H9 (cell line): ENCODE results near the gene PTCRA. TPM values are rescaled to one million over a fixed set of nuclear protein-coding genes. Genes with fewer than 3 reads are reported as not detected.
A peak's percentile ranks its signal among the peaks of the same experiment; 100 is the strongest.

Source experiments
- DNase-seq: peaks from one replicate; pipeline ENCODE4 v3.0.0-alpha.2; 2017
- H2AFZ ChIP-seq: one replicate; pipeline ENCODE4 v1.6.1; 2013; ENCODE audit warnings: mild to moderate bottlenecking, low read length, control low read depth, moderate library complexity
- H2AK5ac ChIP-seq: 2 replicates; pipeline ENCODE4 v1.6.1; 2013; ENCODE audit warnings: low read length, control low read depth, mixed read lengths; ENCODE audit not compliant: insufficient read length
- H2BK120ac ChIP-seq: one replicate; pipeline ENCODE4 v1.6.1; 2013; ENCODE audit warnings: low read depth, mild to moderate bottlenecking, low read length, control low read depth, inconsistent platforms; ENCODE audit not compliant: poor library complexity, severe bottlenecking
- H2BK12ac ChIP-seq: 2 replicates; pipeline ENCODE4 v1.6.1; 2013; ENCODE audit warnings: low read length, control low read depth, mixed read lengths, low read depth; ENCODE audit not compliant: insufficient read length
- H2BK15ac ChIP-seq: 2 replicates; pipeline ENCODE4 v1.6.1; 2013; ENCODE audit warnings: low read depth, low read length, control low read depth
- H2BK20ac ChIP-seq: one replicate; pipeline ENCODE4 v1.6.1; 2013; ENCODE audit warnings: low read depth, mild to moderate bottlenecking, low read length, control low read depth, inconsistent platforms; ENCODE audit not compliant: poor library complexity, severe bottlenecking
- H2BK5ac ChIP-seq: 2 replicates; pipeline ENCODE4 v1.6.1; 2013; ENCODE audit warnings: low read length, control low read depth, mixed read lengths; ENCODE audit not compliant: insufficient read length
- H3K14ac ChIP-seq: 2 replicates; pipeline ENCODE4 v1.6.1; 2013; ENCODE audit warnings: low read length, control low read depth; ENCODE audit not compliant: insufficient read depth
- H3K18ac ChIP-seq: 2 replicates; pipeline ENCODE4 v1.6.1; 2013; ENCODE audit warnings: low read depth, mild to moderate bottlenecking, mixed read lengths, low read length, control low read depth; ENCODE audit not compliant: insufficient read length
- H3K23ac ChIP-seq: 2 replicates; pipeline ENCODE4 v1.6.1; 2013; ENCODE audit warnings: low read length, control low read depth, mixed read lengths, low read depth; ENCODE audit not compliant: insufficient read length
- H3K23me2 ChIP-seq: 2 replicates; pipeline ENCODE4 v1.6.1; 2013; ENCODE audit warnings: low read depth, mild to moderate bottlenecking, mixed read lengths, low read length, control low read depth; ENCODE audit not compliant: insufficient read length, poor library complexity, severe bottlenecking
- H3K27ac ChIP-seq: 2 replicates; pipeline ENCODE4 v1.5.1; 2013; ENCODE audit warnings: low read length, control low read depth, mixed read lengths, low read depth; ENCODE audit not compliant: insufficient read length
- H3K27me3 ChIP-seq: 2 replicates; pipeline ENCODE4 v1.6.1; 2013; ENCODE audit warnings: low read length, control low read depth, inconsistent platforms; ENCODE audit not compliant: insufficient read depth
- H3K4ac ChIP-seq: 2 replicates; pipeline ENCODE4 v1.6.1; 2013; ENCODE audit warnings: low read depth, mild to moderate bottlenecking, control low read depth, inconsistent platforms, low read length, moderate library complexity
- H3K4me1 ChIP-seq: 2 replicates; pipeline ENCODE4 v1.6.1; 2013; ENCODE audit warnings: low read length, control low read depth, inconsistent platforms; ENCODE audit not compliant: insufficient read depth
- H3K4me2 ChIP-seq: 2 replicates; pipeline ENCODE4 v1.6.1; 2013; ENCODE audit warnings: low read length, control low read depth, mixed read lengths; ENCODE audit not compliant: insufficient read length, insufficient read depth
- H3K56ac ChIP-seq: 2 replicates; pipeline ENCODE4 v1.6.1; 2013; ENCODE audit warnings: low read depth, mild to moderate bottlenecking, mixed read lengths, low read length, control low read depth; ENCODE audit not compliant: insufficient read length
- H3K79me1 ChIP-seq: 2 replicates; pipeline ENCODE4 v1.6.1; 2013; ENCODE audit warnings: low read depth, mild to moderate bottlenecking, moderate library complexity, low read length, control low read depth, inconsistent platforms; ENCODE audit not compliant: insufficient read depth, poor library complexity, severe bottlenecking
- H3K79me2 ChIP-seq: 2 replicates; pipeline ENCODE4 v1.6.1; 2013; ENCODE audit warnings: low read length, control low read depth, inconsistent platforms; ENCODE audit not compliant: insufficient read depth
- H3K9ac ChIP-seq: 2 replicates; pipeline ENCODE4 v1.6.1; 2013; ENCODE audit warnings: low read length, control low read depth, mixed read lengths; ENCODE audit not compliant: insufficient read length; ENCODE audit errors: extremely low read depth
- H3K9me3 ChIP-seq: one replicate; pipeline ENCODE4 v1.6.1; 2013; ENCODE audit warnings: low read depth, low read length, inconsistent platforms; ENCODE audit not compliant: control insufficient read depth
- H3T11ph ChIP-seq: one replicate; pipeline ENCODE4 v1.6.1; 2013; ENCODE audit warnings: mild to moderate bottlenecking, low read length, control low read depth, inconsistent platforms
- H4K20me1 ChIP-seq: one replicate; pipeline ENCODE4 v1.6.1; 2013; ENCODE audit not compliant: control insufficient read depth, insufficient read length, insufficient read depth
- H4K5ac ChIP-seq: 2 replicates; pipeline ENCODE4 v1.6.1; 2013; ENCODE audit warnings: low read depth, mild to moderate bottlenecking, mixed read lengths, low read length, control low read depth; ENCODE audit not compliant: insufficient read length
- H4K8ac ChIP-seq: replicated peaks from 2 replicates; pipeline ENCODE4 v1.6.1; 2013; ENCODE audit warnings: low read length, control low read depth, mixed read lengths, low read depth; ENCODE audit not compliant: insufficient read length
- H4K91ac ChIP-seq: 2 replicates; pipeline ENCODE4 v1.6.1; 2013; ENCODE audit warnings: low read depth, mild to moderate bottlenecking, moderate library complexity, mixed read lengths, low read length, control low read depth; ENCODE audit not compliant: insufficient read length
- H3K27ac Mint-ChIP-seq, 3 experiments: 2 replicates in 2 of 3; 3 replicates in 1 of 3; pipeline ENCODE4 v1.8.0; 2020 to 2021; ENCODE audit warnings: mixed read lengths in 3 of 3, mild to moderate bottlenecking in 1 of 3, moderate library complexity in 1 of 3
- H3K27me3 Mint-ChIP-seq: 2 replicates; pipeline ENCODE4 v1.8.0; 2021; ENCODE audit warnings: low read depth, mild to moderate bottlenecking, moderate library complexity, mixed read lengths
- H3K36me3 Mint-ChIP-seq, 3 experiments: 2 replicates in 2 of 3; 3 replicates in 1 of 3; pipeline ENCODE4 v1.8.0; 2020 to 2021; ENCODE audit warnings: low read depth in 3 of 3, mixed read lengths in 3 of 3; ENCODE audit not compliant: insufficient read depth in 1 of 3
- H3K4me1 Mint-ChIP-seq, 2 experiments: 2 replicates each; pipeline ENCODE4 v1.8.0; 2020; ENCODE audit warnings: mixed read lengths in 2 of 2
- H3K4me3 Mint-ChIP-seq, 2 experiments: 2 replicates in 1 of 2; 3 replicates in 1 of 2; pipeline ENCODE4 v1.8.0; 2020 to 2021; ENCODE audit warnings: mild to moderate bottlenecking in 2 of 2, mixed read lengths in 2 of 2, moderate library complexity in 1 of 2
- H3K9me3 Mint-ChIP-seq, 2 experiments: 2 replicates in 1 of 2; 3 replicates in 1 of 2; pipeline ENCODE4 v1.8.0; 2020; ENCODE audit warnings: mild to moderate bottlenecking in 2 of 2, mixed read lengths in 2 of 2, moderate library complexity in 1 of 2
- WGBS: extraction: QIAGEN DNeasy Blood & Tissue Kit; methylation state at CpG from one replicate; pipeline ENCODE4 v1.1.7; 2013; ENCODE audit warnings: missing lambda C conversion rate, low lambda C conversion rate, mixed read lengths; ENCODE audit not compliant: insufficient read length; ENCODE audit errors: extremely low coverage; 5-methylcytosine and 5-hydroxymethylcytosine counted together
- total RNA-seq: library from RNA; stranded (reverse); gene quantifications from 2 replicates; pipeline ENCODE4 v1.2.1, GENCODE V29; 2021
- TF ChIP-seq, protein P1 (sequence below): fragments of 200-600 bp; sonication (generic); conservative IDR thresholded peaks from 3 replicates; pipeline ENCODE4 v1.8.0; 2021; ENCODE audit warnings: antibody characterized with exemption, mild to moderate bottlenecking

Gene PTCRA
- total RNA-seq, 1 experiment from 2014 or later: not detected

DNA sequence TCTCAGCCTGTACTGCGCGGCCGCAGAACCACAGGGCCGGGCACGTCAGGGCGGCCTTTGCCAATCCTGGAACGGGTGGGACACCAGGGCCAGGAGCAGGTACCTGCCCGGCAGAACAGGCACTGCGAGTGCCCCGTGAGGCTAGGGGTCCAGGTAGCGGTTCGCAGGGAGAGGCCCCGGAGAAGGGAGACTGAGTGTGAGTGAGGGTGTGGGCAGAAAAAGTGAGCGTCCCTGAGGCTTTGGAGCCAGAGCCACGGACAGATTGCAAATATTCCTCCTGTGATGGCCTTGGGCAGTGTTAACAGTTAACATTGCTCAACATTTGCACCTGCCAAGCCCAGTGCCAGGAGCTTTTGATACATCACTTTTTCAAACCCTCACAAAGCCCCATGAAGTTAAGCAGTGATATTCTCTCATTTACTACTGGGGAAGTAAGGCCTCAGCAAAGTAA, 45.2 kb downstream of the PTCRA start:
- no peaks in the 10 kb centered on the region for H3K79me2 ChIP-seq
- H2AFZ ChIP-seq: no peak overlapping the region
- H4K5ac ChIP-seq: no peak overlapping the region
- H4K20me1 ChIP-seq: no peaks in the 10 kb centered on the region
- no peaks in the 10 kb centered on the region for H3K9me3 ChIP-seq
- no peak overlapping the region for H3K56ac ChIP-seq
- H3K27me3 ChIP-seq: peaks cover 6% of the 10 kb centered on the region; the same call in 1 of the 2 replicates
- no peak overlapping the region for H2BK120ac ChIP-seq
- H2BK12ac ChIP-seq: no peak overlapping the region
- H3K4ac ChIP-seq: no peak overlapping the region
- H3K23me2 ChIP-seq: peaks cover 10% of the 10 kb centered on the region
- H3K79me1 ChIP-seq: no peaks in the 10 kb centered on the region
- no peaks in the 10 kb centered on the region for H3K4me1 ChIP-seq
- no peak overlapping the region for H2BK5ac ChIP-seq
- Mint-ChIP-seq H3K27me3 (peaks cover 36% of the 10 kb centered on the region), H3K36me3 (peaks cover 0 to 21% (median 9%) of the 10 kb centered on the region in 3 experiments; a peak in 4 of 7 replicates), H3K9me3 (0 out of 5 replicates have a peak, but pooled peaks cover 0 to 2% of the 10 kb centered on the region in 2 experiments), H3K4me3 (peak overlapping the region; percentile 75 to 89), H3K4me1 (peaks cover 15 to 16% of the 10 kb centered on the region in 2 experiments), H3K27ac (peak overlapping the region in 1 of 3 experiments; percentile 73; a peak in 2 of 7 replicates)
- peak overlapping the region; percentile 84 for H3K4me2 ChIP-seq
- no peak overlapping the region for H2AK5ac ChIP-seq
- WGBS: no CpG with 5 or more reads among the region's 15 CpGs
- DNase-seq: no peak
- H3K14ac ChIP-seq: no peak overlapping the region
- H4K91ac ChIP-seq: no peak overlapping the region
- H3K27ac ChIP-seq: no peak overlapping the region
- H4K8ac ChIP-seq: no peak overlapping the region
- no peak overlapping the region for H2BK15ac ChIP-seq
- TF ChIP-seq, protein P1, sequence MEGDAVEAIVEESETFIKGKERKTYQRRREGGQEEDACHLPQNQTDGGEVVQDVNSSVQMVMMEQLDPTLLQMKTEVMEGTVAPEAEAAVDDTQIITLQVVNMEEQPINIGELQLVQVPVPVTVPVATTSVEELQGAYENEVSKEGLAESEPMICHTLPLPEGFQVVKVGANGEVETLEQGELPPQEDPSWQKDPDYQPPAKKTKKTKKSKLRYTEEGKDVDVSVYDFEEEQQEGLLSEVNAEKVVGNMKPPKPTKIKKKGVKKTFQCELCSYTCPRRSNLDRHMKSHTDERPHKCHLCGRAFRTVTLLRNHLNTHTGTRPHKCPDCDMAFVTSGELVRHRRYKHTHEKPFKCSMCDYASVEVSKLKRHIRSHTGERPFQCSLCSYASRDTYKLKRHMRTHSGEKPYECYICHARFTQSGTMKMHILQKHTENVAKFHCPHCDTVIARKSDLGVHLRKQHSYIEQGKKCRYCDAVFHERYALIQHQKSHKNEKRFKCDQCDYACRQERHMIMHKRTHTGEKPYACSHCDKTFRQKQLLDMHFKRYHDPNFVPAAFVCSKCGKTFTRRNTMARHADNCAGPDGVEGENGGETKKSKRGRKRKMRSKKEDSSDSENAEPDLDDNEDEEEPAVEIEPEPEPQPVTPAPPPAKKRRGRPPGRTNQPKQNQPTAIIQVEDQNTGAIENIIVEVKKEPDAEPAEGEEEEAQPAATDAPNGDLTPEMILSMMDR: no peak
- H3K18ac ChIP-seq: no peak overlapping the region
- H3K9ac ChIP-seq: no peak overlapping the region
- no peak overlapping the region for H3T11ph ChIP-seq
- H3K23ac ChIP-seq: no peak overlapping the region
- no peak overlapping the region for H2BK20ac ChIP-seq
